ENCODE measurements around the gene PTPRCAP.
"Not testable (repeated sequence)": the region's sequence is repeated elsewhere in the genome, so short reads cannot be mapped to it uniquely, and the experiment has no call there.

The PTPRCAP gene

GRCh38 chr11:67409261-67409666, 28.2 kb downstream of the PTPRCAP start:
- peak in 1 of 2 donors; percentile 46 for DNase-seq (ENCODE audit: low read depth in 2 of 2)

DNA sequence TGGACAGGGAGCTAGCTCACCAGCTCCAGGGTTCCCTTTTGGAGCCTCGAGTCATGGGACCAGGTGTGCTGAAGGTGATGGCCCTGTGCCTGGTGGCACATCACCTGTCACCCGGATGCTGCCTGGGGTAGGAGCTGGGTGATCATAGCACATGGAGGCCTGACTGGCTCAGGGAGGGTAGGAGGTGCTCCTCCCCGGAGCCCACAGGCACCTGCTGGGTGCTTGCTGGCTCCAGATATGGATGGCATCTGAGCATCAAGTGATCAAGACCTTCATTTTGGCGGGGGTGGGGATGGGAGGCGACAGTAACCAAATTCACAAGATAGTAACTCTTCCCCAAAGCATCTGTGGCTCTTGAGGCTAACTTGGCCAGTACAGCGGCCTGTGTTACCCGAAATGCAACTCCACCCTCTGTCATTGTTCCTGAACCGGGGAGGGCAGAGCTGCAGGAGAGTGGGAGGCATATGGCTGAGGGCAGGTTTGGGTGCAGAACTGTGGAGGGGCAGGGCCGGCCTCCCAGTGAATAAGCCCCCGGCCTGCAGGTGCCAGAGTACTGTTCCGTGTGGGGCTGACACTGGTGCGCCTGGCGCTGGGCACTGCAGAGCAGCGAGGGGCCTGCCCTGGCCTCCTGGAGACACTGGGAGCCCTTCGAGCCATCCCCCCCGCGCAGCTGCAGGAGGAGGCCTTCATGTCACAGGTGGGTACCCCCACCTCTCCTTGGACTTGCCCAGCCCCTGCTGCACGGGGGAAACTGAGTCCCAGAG, 28.9 kb downstream of the PTPRCAP start:
- DNase-seq (ENCODE audit: low read depth in 2 of 2): no peak

DNA sequence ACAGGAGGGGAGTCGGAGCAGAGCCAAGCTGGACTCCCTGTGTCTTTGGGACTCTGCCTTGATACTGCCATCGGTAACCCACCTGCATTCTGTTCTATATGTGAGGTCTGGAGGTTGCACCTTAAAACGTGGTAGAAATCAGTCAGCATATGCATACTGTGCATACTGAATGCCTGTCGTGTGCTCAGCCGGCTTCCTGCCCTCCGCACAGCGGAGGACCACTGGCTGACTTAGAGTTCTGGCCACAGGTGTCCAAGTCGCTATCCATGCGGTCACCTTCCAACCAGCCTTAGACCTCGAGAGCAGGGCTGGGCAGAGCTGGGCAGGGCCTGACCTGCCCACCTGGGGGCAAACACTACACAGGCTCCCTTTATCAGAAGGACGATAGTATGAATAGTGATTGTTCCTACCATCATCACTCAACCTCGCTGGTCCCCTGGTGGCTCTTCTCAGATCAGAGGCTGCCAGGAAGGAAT, 29.8 kb downstream of the PTPRCAP start:
- DNase-seq (ENCODE audit: low read depth in 2 of 2): no peak

GRCh38 chr11:67406969-67407687, 30.4 kb downstream of the PTPRCAP start:
- no peak for DNase-seq (ENCODE audit: low read depth in 2 of 2)

DNA sequence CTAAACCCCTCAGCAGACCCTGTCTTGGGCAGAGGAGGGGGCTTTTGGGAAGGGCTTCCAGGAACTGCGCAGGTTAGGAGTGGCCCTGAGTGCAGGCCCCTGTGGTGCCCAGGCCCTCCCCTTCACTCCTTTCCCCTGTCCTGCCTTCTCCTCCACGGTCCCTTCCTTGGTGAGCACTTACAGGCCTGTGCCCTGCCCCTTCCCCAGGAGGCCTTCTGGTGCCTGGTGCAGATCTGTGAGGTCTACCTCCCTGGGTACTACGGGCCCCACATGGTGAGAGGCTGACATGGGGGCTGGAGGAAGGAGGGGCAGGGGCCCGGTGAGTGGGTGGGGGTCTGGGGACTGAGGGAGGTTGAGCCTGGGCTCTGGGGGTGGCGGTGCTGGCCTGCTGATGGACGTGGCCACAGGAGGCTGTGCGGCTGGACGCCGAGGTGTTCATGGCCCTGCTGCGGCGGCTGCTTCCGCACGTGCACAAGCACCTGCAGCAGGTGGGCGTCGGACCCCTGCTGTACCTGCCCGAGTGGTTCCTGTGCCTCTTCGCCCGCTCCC, 31.0 kb downstream of the PTPRCAP start:
- DNase-seq (ENCODE audit: low read depth in 2 of 2): no peak

- DNase-seq (ENCODE audit: low read depth in 2 of 2): no peak
Observed at GRCh38 chr11:67405688-67406339, 31.7 kb downstream of the PTPRCAP start.

DNA sequence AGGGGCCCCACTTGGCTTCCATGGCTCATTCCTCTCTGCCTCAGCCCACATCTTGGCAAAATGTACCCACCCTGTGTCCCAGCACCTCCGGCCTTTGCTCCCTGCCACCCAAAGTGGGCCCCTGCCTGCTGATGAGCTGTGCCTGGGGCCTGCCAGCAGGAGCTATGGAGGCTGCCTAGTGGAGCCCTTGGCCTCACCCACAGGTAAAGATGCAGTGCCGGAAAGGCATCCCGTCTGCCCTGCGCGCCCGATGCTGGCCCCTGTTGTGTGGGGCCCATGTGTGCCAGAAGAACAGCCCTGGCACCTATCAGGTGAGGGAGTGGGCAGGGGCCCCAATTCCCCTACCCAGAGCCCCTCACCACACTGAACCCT, 32.3 kb downstream of the PTPRCAP start:
- DNase-seq (ENCODE audit: low read depth in 2 of 2): no peak

- no peak for DNase-seq (ENCODE audit: low read depth in 2 of 2)
Observed at GRCh38 chr11:67404515-67405195, 32.8 kb downstream of the PTPRCAP start.

- DNase-seq (ENCODE audit: low read depth in 2 of 2): not testable (repeated sequence)
Observed at GRCh38 chr11:67403085-67403484, 34.4 kb downstream of the PTPRCAP start.

DNA sequence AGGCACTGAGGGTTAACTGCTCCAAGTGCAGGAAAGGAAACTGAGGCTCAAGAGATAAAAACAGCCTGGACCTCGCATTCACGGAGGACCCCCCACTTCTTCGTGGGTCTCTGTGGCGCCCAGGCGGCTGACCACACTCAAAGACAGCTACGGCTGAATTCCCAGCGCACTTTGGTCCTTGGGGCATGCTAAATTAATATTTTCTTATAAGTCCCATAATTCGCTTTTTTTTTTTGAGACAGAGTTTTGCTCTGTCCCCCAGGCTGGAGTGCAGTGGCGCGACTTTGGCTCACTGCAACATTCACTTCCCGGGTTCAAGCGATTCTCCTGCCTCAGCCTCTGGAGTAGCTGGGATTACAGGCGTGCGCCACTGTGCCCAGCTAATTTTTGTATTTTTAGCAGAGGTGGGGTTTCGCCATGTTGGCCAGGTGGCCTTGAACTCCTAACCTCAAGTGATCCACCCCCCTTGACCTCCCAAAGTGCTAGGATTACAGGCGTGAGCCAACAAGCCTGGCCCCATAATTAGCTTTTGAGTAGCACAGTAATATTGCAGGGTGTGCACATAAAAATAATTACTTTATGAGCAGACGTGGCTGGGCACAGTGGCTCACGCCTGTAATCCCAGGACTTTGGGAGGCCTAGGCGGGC, 35.2 kb downstream of the PTPRCAP start:
- DNase-seq (ENCODE audit: low read depth in 2 of 2): not testable (repeated sequence)

DNA sequence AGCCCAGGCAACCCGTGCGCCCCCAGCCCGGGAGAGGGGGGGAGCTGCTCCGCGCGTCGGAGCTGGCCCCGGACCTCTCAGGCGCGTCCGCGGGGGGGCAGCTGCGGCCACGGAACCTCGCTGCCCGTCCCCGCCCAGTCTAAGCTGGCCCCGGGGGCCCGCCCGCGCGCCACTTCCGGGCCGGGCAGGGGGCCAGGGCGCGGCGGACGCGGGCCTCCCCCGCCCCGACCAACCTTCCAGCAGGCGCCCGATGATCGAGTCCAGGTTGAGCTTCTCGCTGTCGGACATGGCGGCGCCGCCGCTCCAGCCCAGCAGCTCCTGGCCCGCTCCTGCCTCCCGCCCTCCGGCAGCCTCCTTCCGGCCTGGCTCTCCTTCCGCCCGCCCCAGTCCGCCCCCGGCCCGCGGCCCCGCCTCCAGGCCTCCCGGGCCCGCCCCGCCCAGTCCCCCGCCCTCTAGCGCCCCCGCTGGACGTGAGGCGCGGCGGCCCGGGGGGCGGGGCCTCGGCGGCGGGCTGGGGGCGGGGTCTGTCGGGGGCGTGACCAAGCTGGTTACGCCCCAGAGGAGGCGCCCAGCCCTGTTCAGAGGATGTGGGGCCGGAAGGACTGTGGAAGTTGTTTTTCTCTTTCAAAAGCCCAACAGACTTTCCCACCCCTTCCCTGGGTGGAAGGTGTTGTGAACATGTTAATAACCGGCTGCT, 35.8 kb downstream of the PTPRCAP start, which contains the start of gene PPP1CA:
Gene PPP1CA (minus strand): TSS at position 364 of the 697 bp plus-strand sequence. CDS start 76 bp downstream, at position 288.
- DNase-seq (ENCODE audit: low read depth in 2 of 2): peak; percentile 89

- DNase-seq (ENCODE audit: low read depth in 2 of 2): no peak
Observed at GRCh38 chr11:67400942-67401494, 36.5 kb downstream of the PTPRCAP start.

DNA sequence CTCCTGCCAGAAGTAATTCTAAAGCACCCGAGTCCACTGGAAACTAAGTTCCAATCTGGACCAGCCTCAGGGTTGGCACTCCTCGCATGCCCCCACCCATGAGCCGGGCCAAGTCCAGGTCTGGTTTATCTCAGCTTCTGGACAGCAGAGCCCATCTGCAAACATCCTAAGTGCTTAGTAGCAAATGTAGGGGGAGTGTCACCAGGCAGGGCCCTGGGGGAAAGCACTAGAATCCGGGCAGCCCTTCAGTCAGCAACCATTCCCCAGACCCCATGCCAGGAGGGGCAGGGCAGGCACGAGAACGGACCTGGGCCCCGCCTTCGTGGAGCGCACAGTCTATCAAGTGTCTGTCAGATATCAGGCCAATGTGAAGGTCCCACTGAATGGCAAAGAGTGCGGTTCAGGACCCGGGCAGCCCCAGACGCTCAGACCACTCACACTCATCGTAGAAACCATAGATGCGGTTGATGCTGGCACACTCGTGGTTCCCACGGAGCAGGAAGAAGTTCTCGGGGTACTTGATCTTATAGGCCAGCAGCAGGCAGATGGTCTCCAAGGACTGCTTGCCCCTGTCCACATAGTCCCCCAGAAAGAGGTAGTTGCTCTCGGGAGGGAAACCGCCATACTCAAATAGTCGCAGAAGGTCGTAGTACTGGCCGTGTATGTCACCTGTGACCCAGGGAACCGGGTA, 37.1 kb downstream of the PTPRCAP start:
- no peak for DNase-seq (ENCODE audit: low read depth in 2 of 2)

- DNase-seq (ENCODE audit: low read depth in 2 of 2): no peak
Observed at GRCh38 chr11:67398661-67399563, 38.6 kb downstream of the PTPRCAP start.

DNA sequence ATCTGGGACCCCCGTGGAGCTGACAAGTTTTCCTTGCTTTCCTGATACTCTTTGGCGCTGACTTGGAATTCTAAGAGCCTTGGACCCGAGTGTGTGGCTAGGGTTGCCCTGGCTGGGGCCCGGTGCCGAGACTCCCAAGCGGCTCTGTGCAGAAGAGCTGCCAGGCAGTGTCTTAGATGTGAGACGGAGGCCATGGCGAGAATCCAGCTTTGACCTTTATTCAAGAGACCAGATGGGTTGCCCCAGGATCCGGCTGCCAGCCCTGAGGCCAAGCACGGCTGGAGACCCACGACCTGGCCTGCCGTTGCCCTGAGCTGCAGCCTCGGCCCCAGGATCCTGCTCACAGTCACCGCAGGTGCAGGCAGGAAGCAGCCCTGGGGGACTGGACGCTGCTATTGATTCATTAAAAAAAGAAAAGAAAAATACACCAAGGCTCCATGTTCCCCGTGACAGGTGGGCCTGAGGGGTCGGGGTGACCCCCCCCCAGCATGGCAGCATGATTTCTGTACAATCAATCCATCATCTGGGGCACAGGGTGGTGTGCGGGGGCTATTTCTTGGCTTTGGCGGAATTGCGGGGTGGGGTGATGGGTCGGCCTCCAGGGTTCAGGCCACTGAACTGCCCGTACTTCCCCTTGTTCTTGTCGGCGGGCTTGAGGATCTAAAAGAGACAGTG, 39.4 kb downstream of the PTPRCAP start:
- DNase-seq (ENCODE audit: low read depth in 2 of 2): no peak

DNA sequence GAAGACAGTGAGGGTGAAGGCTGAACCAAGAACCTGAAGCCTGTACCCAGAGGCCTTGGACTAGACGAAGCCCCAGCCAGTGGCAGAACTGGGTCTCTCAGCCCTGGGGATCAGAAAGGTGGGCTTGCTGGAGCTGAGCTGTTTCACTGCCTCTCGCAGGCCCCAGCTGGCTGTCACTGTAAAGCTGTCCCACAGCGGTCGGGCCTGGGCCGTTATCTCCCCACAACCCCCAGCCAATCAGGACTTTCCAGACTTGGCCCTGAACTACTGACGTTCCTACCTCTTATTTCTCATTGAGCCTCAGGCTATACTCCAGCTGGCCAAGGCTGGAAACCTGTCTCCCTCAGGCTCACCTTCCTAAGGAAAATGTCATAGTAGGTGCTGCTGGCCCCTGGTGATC, 39.9 kb downstream of the PTPRCAP start:
- DNase-seq (ENCODE audit: low read depth in 2 of 2): no peak

GRCh38 chr11:67396587-67397389, 40.7 kb downstream of the PTPRCAP start:
- DNase-seq (ENCODE audit: low read depth in 2 of 2): no peak

Measured in stimulated activated CD8-positive, alpha-beta memory T cell treated with anti-CD3 and anti-CD28 coated beads, Interleukin-7, amount 100 ng/mL, for 1 hour (primary cell).